Erythroblast (primary cell): ENCODE results near the gene INTS15.

Source experiments
- GATA1 ChIP-seq: IDR thresholded peaks from 2 replicates; pipeline ENCODE4 v1.6.1; 2011; ENCODE audit warnings: low read depth, mild to moderate bottlenecking, control low read depth, low read length, moderate library complexity
- POLR2A ChIP-seq: IDR thresholded peaks from 2 replicates; pipeline ENCODE4 v1.6.1; 2011; ENCODE audit warnings: mild to moderate bottlenecking, low read length

- TF ChIP-seq POLR2A (no peak), GATA1 (no peak)
Observed at GRCh38 chr7:6622134-6622710, 32.4 kb downstream of the INTS15 start.
